H1 (cell line): Measurements from ENCODE around the gene MUC5AC. TPM values are rescaled to one million over a fixed set of nuclear protein-coding genes. Genes with fewer than 3 reads are reported as not detected.

Experiments
- CTCF ChIA-PET: fragments of 300-600 bp; sonication (Branson Sonifier 250); formaldehyde crosslinking; loops from one replicate; lab custom pipeline; 2021; ENCODE audit not compliant: partially characterized antibody; lab: Charles Lee
- POLR2A ChIA-PET: fragments of 300-600 bp; sonication (Branson Sonifier 250); formaldehyde crosslinking; loops from one replicate; lab custom pipeline; 2021; ENCODE audit warnings: inconsistent platforms; ENCODE audit not compliant: partially characterized antibody; lab: Charles Lee
- DNase-seq, 2 experiments: peaks; one replicate each; pipeline versions ENCODE4 v3.0.0 to v3.0.0-alpha.2; 2010 to 2022; ENCODE audit warnings: low spot score in 2 of 2, low read depth in 1 of 2, mixed read lengths in 1 of 2
- FAIRE-seq: peaks from 2 replicates; lab custom pipeline; 2011; peaks lifted over from hg19 to GRCh38; lab: Jason Lieb, UNC
- H2AFZ ChIP-seq: 2 replicates; pipeline ENCODE4 v1.8.1; 2012; ENCODE audit warnings: low read length, inconsistent platforms
- H2AK5ac ChIP-seq: 2 replicates; pipeline ENCODE4 v1.6.1; 2013; ENCODE audit warnings: low read depth, low read length
- H2BK120ac ChIP-seq: replicated peaks from 2 replicates; pipeline ENCODE3; 2013; ENCODE audit warnings: low read depth, low read length, inconsistent platforms
- H2BK12ac ChIP-seq: 2 replicates; pipeline ENCODE4 v1.6.1; 2013; ENCODE audit warnings: low read depth, low read length
- H2BK15ac ChIP-seq: 2 replicates; pipeline ENCODE4 v1.6.1; 2013; ENCODE audit warnings: low read length
- H2BK20ac ChIP-seq: 2 replicates; pipeline ENCODE4 v1.6.1; 2013; ENCODE audit warnings: low read length
- H2BK5ac ChIP-seq: 2 replicates; pipeline ENCODE4 v1.6.1; 2013; ENCODE audit warnings: low read depth, low read length
- H3K14ac ChIP-seq: 2 replicates; pipeline ENCODE4 v1.6.1; 2013; ENCODE audit warnings: inconsistent platforms; ENCODE audit not compliant: insufficient read length
- H3K18ac ChIP-seq: 2 replicates; pipeline ENCODE4 v1.6.1; 2013; ENCODE audit warnings: low read length; ENCODE audit errors: extremely low read depth
- H3K23ac ChIP-seq: 2 replicates; pipeline ENCODE4 v1.6.1; 2013; ENCODE audit warnings: inconsistent platforms; ENCODE audit not compliant: insufficient read length
- H3K23me2 ChIP-seq: 2 replicates; pipeline ENCODE4 v1.6.1; 2013; ENCODE audit warnings: low read depth, low read length
- H3K27ac ChIP-seq: 2 replicates; pipeline ENCODE4 v1.6.1; 2011; ENCODE audit warnings: low read depth, low read length, inconsistent platforms
- H3K27me3 ChIP-seq, 4 experiments: replicated peaks in 1 of 4; 1 replicate in 1 of 4; 2 replicates in 3 of 4; pipeline versions ENCODE4 v1.6.1 to v1.8.1; 2011 to 2013; ENCODE audit warnings: low read length in 3 of 4, mild to moderate bottlenecking in 3 of 4, inconsistent platforms in 2 of 4, mixed read lengths in 2 of 4, moderate library complexity in 1 of 4; ENCODE audit not compliant: control insufficient read depth in 3 of 4, insufficient read depth in 3 of 4; ENCODE audit errors: extremely low read depth in 1 of 4
- H3K36me3 ChIP-seq, 4 experiments: 2 replicates each; pipeline versions ENCODE4 v1.6.1 to v1.8.1; 2011 to 2013; ENCODE audit warnings: mild to moderate bottlenecking in 4 of 4, low read length in 3 of 4, moderate library complexity in 2 of 4, control low read depth in 1 of 4, inconsistent platforms in 1 of 4; ENCODE audit not compliant: insufficient read depth in 4 of 4, control insufficient read depth in 2 of 4
- H3K4ac ChIP-seq: replicated peaks from 2 replicates; pipeline ENCODE3; 2013; ENCODE audit warnings: low read length, low read depth, mixed read lengths, inconsistent platforms; ENCODE audit not compliant: insufficient read length
- H3K4me1 ChIP-seq, 4 experiments: replicated peaks in 1 of 4; 1 replicate in 1 of 4; 2 replicates in 3 of 4; pipeline versions ENCODE4 v1.6.1 to v1.8.1; 2011 to 2013; ENCODE audit warnings: low read length in 3 of 4, inconsistent platforms in 2 of 4, mixed read lengths in 1 of 4; ENCODE audit not compliant: insufficient read depth in 4 of 4, control insufficient read depth in 3 of 4
- H3K4me2 ChIP-seq, 2 experiments: 2 replicates each; pipeline versions ENCODE4 v1.6.1 to v1.8.1; 2011 to 2013; ENCODE audit warnings: low read depth in 2 of 2, low read length in 2 of 2, control low read depth in 1 of 2, inconsistent platforms in 1 of 2, mild to moderate bottlenecking in 1 of 2; ENCODE audit not compliant: insufficient read depth in 1 of 2
- H3K4me3 ChIP-seq, 4 experiments: fragments of 200-600, 300-600 bp in 1 of 4; sonication (generic), shearing (Covaris generic), sonication (Bioruptor Twin) in 1 of 4; 2 replicates each; pipeline versions ENCODE4 v1.5.1 to v1.8.1; 2011 to 2016; ENCODE audit warnings: low read length in 4 of 4, low read depth in 3 of 4, control low read depth in 2 of 4, inconsistent platforms in 2 of 4, mild to moderate bottlenecking in 2 of 4, mixed read lengths in 1 of 4, moderate library complexity in 1 of 4; ENCODE audit not compliant: insufficient read depth in 2 of 4; ENCODE audit errors: extremely low read depth in 1 of 4
- H3K56ac ChIP-seq: replicated peaks from 2 replicates; pipeline ENCODE3; 2013; ENCODE audit warnings: low read depth, mild to moderate bottlenecking, mixed read lengths, low read length, inconsistent platforms; ENCODE audit not compliant: insufficient read length
- H3K79me1 ChIP-seq: 2 replicates; pipeline ENCODE4 v1.6.1; 2013; ENCODE audit warnings: low read depth, low read length, control low read depth
- H3K79me2 ChIP-seq, 2 experiments: 2 replicates each; pipeline versions ENCODE4 v1.6.1 to v1.8.1; 2012 to 2013; ENCODE audit warnings: low read length in 2 of 2, mild to moderate bottlenecking in 2 of 2, inconsistent platforms in 1 of 2; ENCODE audit not compliant: insufficient read depth in 2 of 2, control insufficient read depth in 1 of 2
- H3K9ac ChIP-seq, 4 experiments: replicated peaks in 1 of 4; 1 replicate in 1 of 4; 2 replicates in 3 of 4; pipeline versions ENCODE4 v1.6.1 to v1.8.1; 2011 to 2013; ENCODE audit warnings: low read depth in 3 of 4, low read length in 3 of 4, control low read depth in 2 of 4, mild to moderate bottlenecking in 2 of 4, moderate library complexity in 2 of 4, inconsistent platforms in 1 of 4; ENCODE audit errors: extremely low read depth in 1 of 4
- H3K9me3 ChIP-seq, 2 experiments: 2 replicates each; pipeline versions ENCODE4 v1.6.1 to v1.8.1; 2012 to 2013; ENCODE audit warnings: mild to moderate bottlenecking in 2 of 2, moderate library complexity in 2 of 2, control low read depth in 1 of 2, inconsistent platforms in 1 of 2, low read depth in 1 of 2, low read length in 1 of 2, mixed read lengths in 1 of 2; ENCODE audit not compliant: insufficient read depth in 2 of 2
- H4K20me1 ChIP-seq, 2 experiments: replicated peaks in 1 of 2; 2 replicates each; pipeline versions ENCODE3 to v1.8.1; 2011 to 2013; ENCODE audit warnings: inconsistent platforms in 2 of 2, low read length in 2 of 2, mild to moderate bottlenecking in 1 of 2; ENCODE audit not compliant: insufficient read depth in 2 of 2, control insufficient read depth in 1 of 2
- H4K5ac ChIP-seq: 2 replicates; pipeline ENCODE4 v1.6.1; 2013; ENCODE audit warnings: low read length, low read depth, mixed read lengths, inconsistent platforms; ENCODE audit not compliant: insufficient read length
- H4K8ac ChIP-seq: 2 replicates; pipeline ENCODE4 v1.8.0; 2013; ENCODE audit warnings: mild to moderate bottlenecking, moderate library complexity, low read length, inconsistent platforms; ENCODE audit not compliant: insufficient read depth; ENCODE audit errors: extremely low read depth
- H4K91ac ChIP-seq: replicated peaks from 2 replicates; pipeline ENCODE3; 2013; ENCODE audit warnings: low read length, mixed read lengths, inconsistent platforms; ENCODE audit not compliant: insufficient read length
- SRF ChIP-seq: IDR thresholded peaks from 2 replicates; pipeline ENCODE4 v1.6.1; 2011; ENCODE audit warnings: mild to moderate bottlenecking, low read depth, low read length, moderate library complexity
- WGBS, 2 experiments: shearing (Covaris generic) in 1 of 2; methylation state at CpG; one replicate each; pipeline versions ENCODE4 v1.1.6 to v1.1.7; 2013 to 2015; ENCODE audit warnings: low lambda C conversion rate in 2 of 2, mixed read lengths in 2 of 2, inconsistent platforms in 1 of 2, low coverage in 1 of 2, missing lambda C conversion rate in 1 of 2; ENCODE audit not compliant: insufficient replicate concordance in 2 of 2, insufficient coverage in 1 of 2, insufficient read length in 1 of 2; ENCODE audit errors: extremely low coverage in 1 of 2, missing lambda C conversion rate in 1 of 2; 5-methylcytosine and 5-hydroxymethylcytosine counted together
- polyA plus RNA-seq, 7 experiments: library from polyadenylated mRNA; depleted of rRNA in 3 of 7; stranded (reverse) in 5 of 7; unstranded in 2 of 7; fragments of >200 nt in 5 of 7; fragments of 200-250 nt in 2 of 7; gene quantifications; 1 replicate in 5 of 7; 2 replicates in 1 of 7; 4 replicates in 1 of 7; pipeline versions ENCODE4 v1.2.1 to v1.2.3, GENCODE V29; 2011 to 2013; ENCODE audit warnings: missing spikeins in 2 of 7, mixed read lengths in 2 of 7
- total RNA-seq: library from RNA; stranded (reverse); fragmentation: NEBNext Ultra II Directional; extraction: Animal tissue kit (Norgen Biotek cat#: 25700); gene quantifications from 2 replicates; pipeline ENCODE4 v1.2.1, GENCODE V29; 2021

MUC5AC gene
- total and polyA plus RNA-seq, 2 of the 8 experiments (the other 6 are each of a cell fraction or from before 2014, with no cell fraction given), result not detected

- no peak overlapping the region for H3K4ac ChIP-seq
- H3K27ac ChIP-seq, result no peak overlapping the region
- no peak overlapping the region for H3K9ac ChIP-seq
- H2BK15ac ChIP-seq, result no peak overlapping the region
- no peak overlapping the region for H2BK120ac ChIP-seq
- H3K23ac ChIP-seq, result no peak overlapping the region
- no peak overlapping the region for H3K56ac ChIP-seq
- H3K9me3 ChIP-seq, result peaks cover 5 to 76% of the 10 kb centered on the region in 2 experiments; a peak in 2 of 4 replicates
- H3K79me2 ChIP-seq, result no peaks in the 10 kb centered on the region
- H2BK20ac ChIP-seq, result no peak overlapping the region
- H3K79me1 ChIP-seq, result no peaks in the 10 kb centered on the region
- H4K5ac ChIP-seq, result no peak overlapping the region
- DNase-seq (no peak), FAIRE-seq (no peak)
- TF ChIP-seq SRF, result no peak
- no peak overlapping the region for H2AK5ac ChIP-seq
- H2AFZ ChIP-seq, result no peak overlapping the region
- no peak overlapping the region for H2BK5ac ChIP-seq
- H3K18ac ChIP-seq, result no peak overlapping the region
- H3K14ac ChIP-seq, result no peak overlapping the region
- CTCF ChIA-PET, result interaction anchor here (1.6 kb wide), 1 partner anchor 522 kb away, joined by 4 read pairs; no protein-coding TSS in a partner anchor
- H3K23me2 ChIP-seq, result peaks cover 7% of the 10 kb centered on the region; the same call in 1 of the 2 replicates
- no peaks in the 10 kb centered on the region for H3K36me3 ChIP-seq
- WGBS, 2 experiments, result 89% methylated on average over 29 of the region's 29 CpGs; no CpG with 5 or more reads in 1 of the 2 experiments
- no peak overlapping the region for H2BK12ac ChIP-seq
- no peak overlapping the region for H4K91ac ChIP-seq
- peaks cover 0 to 3% of the 10 kb centered on the region in 2 experiments for H4K20me1 ChIP-seq
- no peak overlapping the region for H3K4me2 ChIP-seq
- POLR2A ChIA-PET, result no interaction called here
- no peaks in the 10 kb centered on the region; a peak in 1 of 7 replicates for H3K27me3 ChIP-seq
- H3K4me1 ChIP-seq, result no peaks in the 10 kb centered on the region; a peak in 1 of 7 replicates
- H3K4me3 ChIP-seq, result no peak overlapping the region
- no peak overlapping the region for H4K8ac ChIP-seq
These were observed 49.4 kb upstream of the MUC5AC start for GRCh38 chr11:1108246-1108900.
